H1 (cell line): ENCODE results near the gene CALD1.

ENCODE experiments used
- CBX5 ChIP-seq: fragments of 300-800, 300-1000 bp; sonication (generic); IDR thresholded peaks from 2 replicates; pipeline ENCODE4 v1.7.1; 2016; ENCODE audit warnings: antibody characterized with exemption, low read length, low read depth
- CTCF ChIP-seq, 3 experiments: IDR thresholded peaks; 1 replicate in 2 of 3; 2 replicates in 1 of 3; pipeline versions ENCODE4 v1.5.1 to v1.6.1; 2011; ENCODE audit warnings: low read length in 3 of 3, mild to moderate bottlenecking in 3 of 3, inconsistent platforms in 2 of 3, low read depth in 1 of 3, moderate library complexity in 1 of 3; ENCODE audit not compliant: insufficient read depth in 1 of 3; ENCODE audit errors: control extremely low read depth in 1 of 3
- EP300 ChIP-seq, 2 experiments: IDR thresholded peaks; 1 replicate in 1 of 2; 2 replicates in 1 of 2; pipeline ENCODE4 v1.6.1; 2011 to 2012; ENCODE audit warnings: low read depth in 2 of 2, low read length in 2 of 2, mild to moderate bottlenecking in 2 of 2, borderline replicate concordance in 1 of 2, inconsistent platforms in 1 of 2, moderate library complexity in 1 of 2
- KDM1A ChIP-seq: fragments of 200-600, 300-600 bp; sonication (generic); IDR thresholded peaks from 2 replicates; pipeline ENCODE4 v1.7.1; 2016; ENCODE audit warnings: mild to moderate bottlenecking, low read length, borderline replicate concordance
- NRF1 ChIP-seq: IDR thresholded peaks from 2 replicates; pipeline ENCODE4 v1.6.1; 2011; ENCODE audit warnings: mild to moderate bottlenecking, low read depth, low read length, improper control_type of control experiment
- RBBP5 ChIP-seq: IDR thresholded peaks from 2 replicates; pipeline ENCODE4 v1.7.1; 2012; ENCODE audit warnings: low read depth, mild to moderate bottlenecking, inconsistent platforms, low read length, moderate library complexity, borderline replicate concordance
- SP2 ChIP-seq: IDR thresholded peaks from 2 replicates; pipeline ENCODE4 v1.6.1; 2012; ENCODE audit warnings: mild to moderate bottlenecking, low read length, inconsistent platforms
- USF2 ChIP-seq: IDR thresholded peaks from 2 replicates; pipeline ENCODE4 v1.6.1; 2011; ENCODE audit warnings: low read length, improper control_type of control experiment
- ZNF274 ChIP-seq: IDR thresholded peaks from 2 replicates; pipeline ENCODE4 v1.7.0; 2012; ENCODE audit warnings: low read length, borderline replicate concordance; ENCODE audit errors: extremely low read depth

DNA sequence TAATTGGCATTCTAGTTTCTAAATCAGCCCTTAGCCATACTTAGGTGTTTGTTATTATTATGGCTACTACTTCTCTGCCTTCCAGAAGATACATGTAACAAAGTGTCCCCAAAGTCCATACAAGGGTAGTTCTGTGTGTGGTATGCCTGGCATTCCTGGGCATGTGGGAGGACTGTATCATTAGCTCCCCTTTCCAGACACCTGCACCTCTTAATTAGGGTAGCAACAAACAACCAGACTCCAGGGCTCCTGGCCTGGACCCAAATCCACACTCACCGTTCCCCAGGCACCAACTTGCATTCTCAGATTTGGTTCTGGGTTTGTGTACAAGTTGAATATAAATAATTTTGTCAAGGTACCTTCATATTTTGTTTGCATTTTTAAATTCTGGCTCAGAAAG lies 15.5 kb upstream of the CALD1 start:
- TF ChIP-seq EP300 (IDR thresholded peaks at IDR 0.05; ENCODE audit: borderline replicate concordance in 1 of 2, low read depth in 2 of 2, low read length in 2 of 2) (no peak), CTCF (IDR thresholded peaks at IDR 0.05; ENCODE audit: control extremely low read depth in 1 of 3, insufficient read depth in 1 of 3, low read depth in 1 of 3, low read length in 3 of 3) (no peak), SP2 (no peak), USF2 (no peak), ZNF274 (no peak), KDM1A (no peak), CBX5 (no peak), RBBP5 (no peak), NRF1 (no peak)
